ENCODE measurements around the gene AGPAT4.

- TF ChIP-seq CTCF (IDR thresholded peaks at IDR 0.05; ENCODE audit: low read depth, low read length, poor library complexity, severe bottlenecking) (no peak), EZH2phosphoT487 (IDR thresholded peaks at IDR 0.05; ENCODE audit: borderline replicate concordance, low read length) (no peak)
Measured at GRCh38 chr6:161163466-161164181, 110.2 kb downstream of the AGPAT4 start.

Data from DOHH2 (cell line).